G401 (cell line): ENCODE data around the gene PPP6R3. TPM values are rescaled to one million over a fixed set of nuclear protein-coding genes. Genes with fewer than 3 reads are reported as not detected.
A peak's percentile ranks its signal among the peaks of the same experiment; 100 is the strongest.

Experiments
- DNase-seq: peaks from one replicate; pipeline ENCODE4 v3.0.0-alpha.2; 2015; ENCODE audit warnings: low spot score
- in situ Hi-C: cut with HindIII; loops from 2 replicates; pipeline ENCODE4 v1.10.0; 2016; ENCODE audit warnings: low sequenced_read_pairs, mixed read lengths
- total RNA-seq: library from RNA; depleted of rRNA; stranded (reverse); fragments of >200 nt; shearing (Covaris generic); gene quantifications from 2 replicates; pipeline ENCODE4 v1.2.3, GENCODE V29; 2014

PPP6R3 gene
- total RNA-seq, 1 experiment from 2014 or later: 157 TPM

DNA sequence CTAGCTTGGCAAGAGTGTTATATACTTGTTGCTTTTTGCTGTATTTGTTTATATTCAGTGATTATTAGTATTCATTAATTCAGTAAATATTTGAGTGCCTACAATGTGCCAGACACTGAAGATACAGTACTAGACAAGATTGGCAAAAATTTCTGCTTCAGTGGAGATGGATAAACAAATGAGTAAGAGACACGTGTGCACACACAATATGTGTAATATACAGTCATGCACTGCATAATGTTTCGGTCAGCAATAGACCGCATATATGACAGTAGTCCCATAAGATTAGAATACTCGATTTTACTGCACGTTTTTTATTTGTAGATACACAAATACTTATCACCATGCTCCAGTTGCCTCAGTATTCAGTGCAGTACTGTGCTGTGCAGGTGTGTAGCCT is 118.9 kb downstream of the PPP6R3 start:
- in situ Hi-C loops: no loop called here
- no peak for DNase-seq

DNA sequence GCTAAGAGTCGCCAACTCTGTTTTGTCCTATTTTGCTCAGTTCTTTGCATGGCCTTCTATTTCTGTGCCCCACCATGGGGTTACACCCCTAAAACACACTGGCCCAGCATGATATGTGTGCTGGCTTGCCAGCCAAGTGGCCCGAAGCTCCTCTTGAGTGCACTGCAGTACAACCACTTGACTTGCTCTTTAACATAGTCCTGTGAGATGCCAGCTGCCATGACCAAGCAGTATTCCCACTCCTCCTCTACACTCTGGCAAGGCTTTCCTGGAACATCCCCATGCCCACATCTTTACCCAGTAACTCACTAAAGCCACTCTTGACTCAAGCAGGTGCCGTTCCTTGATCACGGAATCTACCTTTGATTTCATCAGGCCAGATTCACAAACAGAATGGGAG is 120.9 kb downstream of the PPP6R3 start:
- DNase-seq: no peak
- in situ Hi-C loops: no loop called here

DNA sequence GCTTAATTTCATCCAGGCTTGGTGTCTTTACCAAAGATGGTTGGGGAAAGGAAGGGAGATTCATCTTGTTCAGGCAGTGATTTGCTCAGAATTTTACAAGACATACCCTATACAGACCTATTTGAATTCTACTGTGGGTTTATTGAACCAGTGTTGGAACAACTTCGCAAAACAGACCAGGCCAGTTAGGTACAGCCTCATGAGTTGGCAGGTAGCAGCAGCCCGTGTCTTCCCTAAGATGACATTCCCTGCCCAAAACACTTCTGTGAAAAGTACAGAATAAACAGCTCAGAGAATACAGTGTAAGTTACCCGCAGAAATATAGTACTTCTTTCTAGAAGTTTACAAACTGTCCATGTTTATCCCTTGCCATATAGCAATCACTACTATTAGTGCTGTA is 121.3 kb downstream of the PPP6R3 start:
- no peak for DNase-seq
- in situ Hi-C loops: no loop called here

DNA sequence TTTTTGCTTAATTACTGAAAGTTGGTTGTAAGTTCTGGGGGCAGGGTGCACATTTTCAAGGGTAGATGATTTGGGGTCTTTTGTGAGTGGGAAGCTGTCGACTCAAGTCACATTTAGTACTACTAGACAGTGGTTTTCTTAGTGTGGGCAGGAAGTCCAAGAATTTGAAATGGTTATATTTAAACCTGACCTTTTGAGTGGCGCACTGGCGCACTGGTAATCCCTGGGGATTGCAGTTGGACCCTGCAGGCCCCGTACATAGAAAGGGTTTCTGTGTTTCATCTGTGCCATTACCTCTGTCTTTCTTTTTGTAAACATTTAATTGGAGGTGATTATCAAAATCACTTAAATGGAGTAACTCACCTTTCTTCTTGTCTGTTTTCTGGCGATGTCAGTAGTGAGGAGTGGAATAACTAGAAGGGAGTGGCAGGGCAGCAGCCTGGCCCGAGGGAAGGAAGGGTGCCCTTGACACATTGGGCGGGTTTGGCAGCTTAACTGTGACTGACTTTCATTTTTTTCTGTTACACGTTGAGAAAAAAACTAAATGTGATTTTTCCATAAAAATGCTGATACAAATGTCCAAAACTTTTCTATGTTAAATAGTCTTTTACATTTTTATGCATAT is 122.0 kb downstream of the PPP6R3 start:
- in situ Hi-C loops: no loop called here
- DNase-seq: no peak

DNA sequence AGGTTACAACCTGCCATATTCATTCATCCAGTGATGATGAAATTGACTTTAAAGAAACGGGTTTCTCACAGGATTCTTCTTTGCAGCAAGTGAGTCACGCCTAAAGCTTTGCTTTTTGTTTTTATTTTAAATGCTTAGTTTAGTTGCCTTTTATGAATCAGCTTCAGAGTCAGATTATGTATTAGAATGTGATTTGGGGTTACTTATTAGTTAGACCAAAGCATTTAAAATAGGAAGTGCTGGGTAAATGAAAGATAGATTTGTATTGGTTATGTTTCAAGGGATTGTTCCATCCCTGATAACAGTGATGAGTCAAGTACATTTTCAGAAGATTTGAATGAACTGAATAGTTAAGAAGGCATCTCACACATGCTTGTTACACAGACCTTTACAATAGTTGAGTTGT is 122.5 kb downstream of the PPP6R3 start:
- no peak for DNase-seq
- in situ Hi-C loops: no loop called here

DNA sequence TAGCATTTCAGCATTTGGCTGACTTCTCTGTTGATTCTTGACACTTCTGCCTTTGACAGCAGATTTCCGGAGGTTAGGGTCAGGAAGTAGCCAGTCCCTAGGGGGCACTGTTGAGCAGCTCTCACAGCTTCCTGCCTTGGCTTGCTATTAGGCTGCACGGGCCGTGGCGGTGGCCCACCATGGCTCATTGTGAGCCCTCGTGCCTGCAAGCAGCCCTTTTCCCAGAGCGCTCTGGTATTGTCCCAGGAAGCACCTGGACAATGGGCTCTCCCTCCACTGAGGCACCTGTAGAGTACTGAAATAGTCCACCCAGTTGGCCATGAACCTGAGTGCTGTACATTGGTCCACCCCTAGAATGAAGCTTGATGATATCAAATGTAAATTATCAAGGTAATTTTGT is 123.5 kb downstream of the PPP6R3 start:
- in situ Hi-C loops: no loop called here
- DNase-seq: peak; percentile 16

DNA sequence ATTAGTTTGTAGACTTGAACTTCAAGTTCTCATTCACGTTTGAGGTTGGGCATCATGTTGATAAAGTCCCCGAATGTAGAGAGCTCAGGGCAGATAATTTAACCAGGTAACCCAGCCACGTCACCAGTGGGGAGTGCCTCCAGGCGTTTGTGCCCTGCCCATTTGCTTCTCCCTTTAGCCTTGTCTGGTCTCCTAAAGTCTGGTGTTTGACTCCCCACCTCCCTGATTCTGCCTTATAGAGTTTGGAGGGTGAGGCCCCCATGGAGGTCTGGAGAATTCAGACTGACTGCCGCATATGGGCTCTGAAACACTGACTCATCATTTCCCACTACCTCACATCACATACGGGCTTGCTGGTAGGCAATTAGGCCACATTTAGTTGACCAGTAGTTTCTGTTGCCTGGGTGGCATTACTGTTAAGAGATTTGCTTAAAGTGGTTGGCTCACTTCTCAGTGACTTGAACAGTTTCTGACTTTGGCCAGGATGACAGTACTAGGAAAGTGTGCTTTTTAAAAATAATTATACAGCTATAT is 124.5 kb downstream of the PPP6R3 start:
- DNase-seq: no peak
- in situ Hi-C loops: no loop called here

DNA sequence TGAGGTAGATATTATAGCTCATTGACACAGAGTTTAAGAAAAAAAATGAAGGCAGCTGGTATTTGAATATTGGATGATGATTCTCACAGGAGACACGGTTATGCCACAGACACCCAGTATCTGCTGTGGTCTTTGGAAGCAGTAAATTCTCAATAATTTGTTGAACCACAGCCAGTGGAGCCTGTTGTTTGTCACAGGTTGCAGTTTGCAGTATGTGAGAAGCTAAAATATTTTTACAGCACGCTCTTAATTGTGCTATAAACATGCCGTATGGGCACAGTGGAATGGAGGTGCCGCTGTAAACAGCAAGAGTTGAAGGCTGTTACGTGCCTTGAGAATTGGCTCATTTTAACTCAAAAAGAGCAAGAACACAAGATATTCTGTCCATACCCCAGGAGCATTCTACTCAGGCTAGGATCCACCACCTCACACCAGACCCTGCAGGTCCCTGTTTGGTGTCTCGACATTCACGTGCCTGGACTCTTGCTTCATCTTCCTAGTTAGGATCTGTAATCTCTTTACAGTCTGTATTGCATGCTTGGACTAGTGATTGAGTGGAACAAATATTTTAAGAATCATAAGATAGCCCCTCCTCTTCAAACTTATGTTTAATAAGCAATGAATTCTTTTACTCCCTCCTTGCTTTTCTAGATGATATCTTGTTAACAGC is 129.1 kb downstream of the PPP6R3 start:
- no peak for DNase-seq
- in situ Hi-C loops: no loop called here

DNA sequence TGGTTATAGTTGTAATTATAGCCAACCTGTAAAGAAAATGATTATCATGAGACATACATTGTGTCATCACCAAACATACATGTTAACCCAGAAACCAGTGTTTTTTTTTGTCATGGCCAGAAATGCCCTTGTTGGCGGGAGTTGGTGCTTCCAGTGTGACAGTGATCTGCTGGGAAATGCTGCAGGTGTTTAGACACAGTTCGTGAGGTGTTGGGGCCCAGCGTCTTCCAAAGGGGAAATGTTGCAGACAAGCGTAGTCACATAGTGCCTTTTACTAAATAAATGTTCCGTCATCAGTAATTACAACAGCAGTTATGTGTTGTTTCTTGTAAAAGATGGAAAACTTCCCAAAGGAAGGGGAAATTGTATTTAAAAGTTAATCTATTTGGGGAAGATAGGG is 131.2 kb downstream of the PPP6R3 start:
- no peak for DNase-seq
- in situ Hi-C loops: no loop called here

DNA sequence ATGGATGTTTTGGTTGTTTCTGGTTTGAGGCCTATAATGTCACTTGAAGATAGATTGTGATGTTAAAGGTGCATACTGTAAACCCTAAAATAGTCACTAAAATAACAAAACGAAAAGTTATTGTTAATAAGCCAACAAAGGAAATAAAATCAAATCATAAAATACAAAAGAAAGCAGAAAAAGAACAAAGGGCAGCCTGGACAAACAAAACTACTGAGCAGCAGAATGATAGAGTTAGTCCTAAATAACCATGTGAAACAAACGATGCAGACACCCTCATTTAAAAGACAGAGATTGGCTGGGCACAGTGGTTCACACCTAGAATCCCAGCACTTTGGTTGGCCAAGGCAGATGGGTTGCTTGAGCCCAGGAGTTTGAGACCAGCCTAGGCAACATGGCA is 132.9 kb downstream of the PPP6R3 start:
- DNase-seq: no peak
- in situ Hi-C loops: no loop called here

DNA sequence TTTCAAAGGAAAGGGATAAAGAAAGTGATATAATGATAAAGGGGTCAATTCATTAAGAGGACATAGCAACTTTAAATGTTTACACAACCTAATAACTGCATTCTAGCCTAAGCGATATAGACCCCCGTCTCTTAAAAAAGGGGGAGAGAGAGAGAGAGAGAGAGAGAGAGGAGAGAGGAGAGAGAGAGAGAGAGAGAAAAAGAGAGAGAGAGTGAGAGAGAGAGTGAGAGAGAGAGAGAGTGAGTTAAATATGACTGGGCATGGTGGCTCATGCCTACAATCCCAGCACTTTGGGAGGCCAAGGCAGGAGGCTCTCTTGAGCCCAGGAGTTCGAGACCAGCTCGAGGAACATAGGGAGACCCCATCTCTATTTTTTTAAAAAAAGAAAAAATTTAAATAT is 133.6 kb downstream of the PPP6R3 start:
- DNase-seq: no peak
- in situ Hi-C loops: no loop called here

DNA sequence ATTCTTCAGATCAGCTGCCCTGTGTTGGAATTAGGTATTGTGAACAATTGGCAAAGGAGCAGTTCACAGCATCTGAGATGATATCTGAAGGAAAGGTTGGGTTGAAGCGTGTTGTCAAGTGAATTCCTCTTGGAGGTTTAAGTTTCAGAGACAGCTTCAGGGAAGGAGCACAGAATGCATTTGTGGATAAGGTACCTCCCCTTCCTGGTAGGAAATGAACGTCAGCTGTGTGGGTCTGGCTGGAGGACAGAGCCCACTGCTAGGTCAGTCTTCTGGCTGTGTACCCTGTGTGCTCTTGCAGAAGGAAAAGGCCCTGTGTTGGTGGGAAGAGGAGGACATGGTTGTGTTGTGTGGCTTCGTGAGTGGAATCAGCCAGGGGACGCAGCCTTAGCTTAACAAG is 135.7 kb downstream of the PPP6R3 start:
- in situ Hi-C loops: no loop called here
- no peak for DNase-seq

DNA sequence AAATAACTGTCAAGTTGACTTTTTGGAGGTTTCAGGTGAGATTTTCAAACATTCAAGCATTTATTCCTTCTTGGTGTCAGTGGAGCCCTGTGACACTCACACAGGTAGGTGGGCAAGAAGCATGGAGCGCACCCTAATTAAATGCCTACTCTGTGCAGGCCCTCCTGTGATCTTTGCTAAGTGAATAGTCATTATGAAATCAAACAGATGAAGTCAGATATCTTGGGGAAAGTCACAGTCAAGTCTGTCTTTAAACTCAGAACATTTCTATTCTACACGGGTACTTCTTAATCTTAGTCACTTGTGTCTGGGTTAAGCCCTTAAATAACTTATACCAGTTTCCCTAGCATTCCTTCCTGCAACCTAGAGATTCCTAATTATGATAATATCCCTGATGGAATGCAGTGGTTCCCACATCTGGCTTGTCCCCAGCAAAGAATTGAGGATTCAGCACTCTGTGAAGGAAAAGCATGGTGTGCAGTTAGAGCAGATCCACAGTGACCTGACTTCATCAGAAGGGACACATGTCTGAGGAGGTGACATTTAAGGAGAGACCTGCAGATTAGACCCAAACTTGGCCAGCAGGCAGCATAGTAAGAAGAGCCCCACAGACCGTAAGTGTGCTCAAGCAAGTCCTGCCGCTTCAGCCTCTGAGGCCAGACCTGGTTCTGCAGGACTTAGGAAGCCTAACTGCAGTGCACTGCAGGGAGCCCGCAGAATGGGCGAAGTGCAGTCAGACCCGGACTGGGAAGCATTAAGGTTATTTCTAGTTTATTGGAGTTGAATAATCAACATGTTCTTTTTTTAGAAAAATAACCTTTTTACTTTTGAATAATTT is 138.5 kb downstream of the PPP6R3 start:
- in situ Hi-C loops: no loop called here
- no peak for DNase-seq

DNA sequence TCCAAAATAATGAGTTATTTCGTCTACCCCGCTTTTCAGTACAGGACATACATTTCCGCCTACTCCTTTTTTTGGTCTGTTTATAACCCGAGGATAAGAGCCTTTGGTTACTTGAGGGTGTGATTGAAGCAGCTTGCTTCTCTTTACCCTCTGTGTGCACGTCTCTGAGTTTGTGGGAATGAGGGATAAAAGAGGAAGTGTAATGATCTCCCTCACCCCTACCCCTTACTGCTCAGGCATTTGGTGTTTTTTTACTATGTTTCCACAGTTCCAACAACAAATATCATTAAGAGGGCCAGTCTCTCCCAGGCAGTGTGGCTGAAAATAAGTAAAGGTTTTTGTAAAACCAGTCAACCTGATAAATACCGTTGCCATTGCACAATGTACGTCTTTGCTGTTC is 140.6 kb downstream of the PPP6R3 start:
- in situ Hi-C loops: no loop called here
- no peak for DNase-seq

DNA sequence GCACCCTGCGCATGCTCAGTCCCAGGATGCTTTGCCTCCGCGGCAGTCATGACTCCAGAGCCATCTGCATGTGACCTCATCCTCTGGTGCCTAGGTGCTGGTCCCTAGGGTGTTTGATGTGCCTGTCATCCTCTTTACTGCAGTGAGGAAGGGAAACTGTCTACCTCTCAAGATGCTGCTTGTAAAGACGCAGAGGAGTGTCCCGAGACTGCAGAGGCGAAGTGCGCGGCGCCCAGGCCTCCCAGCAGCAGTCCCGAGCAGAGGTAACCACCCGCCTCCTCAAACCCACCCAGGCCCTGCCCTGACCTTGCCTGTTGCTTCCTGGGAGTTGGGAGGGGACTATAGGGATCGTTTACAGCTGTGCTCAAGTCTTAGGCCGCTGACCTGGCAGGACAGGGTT is 149.2 kb downstream of the PPP6R3 start:
- DNase-seq: no peak
- in situ Hi-C loops: no loop called here

DNA sequence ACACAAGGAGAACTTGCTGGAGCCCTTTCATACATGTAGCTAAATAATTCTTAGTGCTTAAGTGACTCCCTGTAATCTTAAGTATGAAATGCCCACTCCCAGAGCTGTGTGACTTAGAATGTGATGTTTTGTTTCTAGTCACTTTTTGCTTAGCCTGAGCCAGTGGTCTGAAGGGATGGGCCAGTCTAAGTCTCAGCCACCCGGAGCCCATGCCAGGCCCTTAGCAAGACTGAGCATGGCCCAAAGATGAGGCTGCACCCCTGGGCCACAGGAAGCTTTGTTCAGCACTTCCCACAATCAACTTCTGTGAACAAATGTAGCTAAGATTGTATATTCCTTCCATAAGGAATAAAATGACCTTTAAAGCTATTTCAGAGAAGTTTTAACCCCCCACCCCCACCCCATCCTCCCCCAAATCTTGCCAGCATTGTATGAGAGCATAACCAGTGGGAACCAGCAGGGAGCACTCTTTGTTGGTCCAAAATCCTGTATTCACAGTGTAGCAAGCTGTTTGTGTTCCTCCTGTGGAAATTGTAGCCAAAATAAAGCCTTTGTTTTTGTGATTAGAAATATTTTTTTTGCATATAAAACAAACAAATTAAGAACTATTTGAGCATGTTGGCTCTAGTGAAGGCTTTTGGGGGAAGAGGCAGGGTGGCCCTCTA is 150.0 kb downstream of the PPP6R3 start:
- DNase-seq: peak; percentile 28

DNA sequence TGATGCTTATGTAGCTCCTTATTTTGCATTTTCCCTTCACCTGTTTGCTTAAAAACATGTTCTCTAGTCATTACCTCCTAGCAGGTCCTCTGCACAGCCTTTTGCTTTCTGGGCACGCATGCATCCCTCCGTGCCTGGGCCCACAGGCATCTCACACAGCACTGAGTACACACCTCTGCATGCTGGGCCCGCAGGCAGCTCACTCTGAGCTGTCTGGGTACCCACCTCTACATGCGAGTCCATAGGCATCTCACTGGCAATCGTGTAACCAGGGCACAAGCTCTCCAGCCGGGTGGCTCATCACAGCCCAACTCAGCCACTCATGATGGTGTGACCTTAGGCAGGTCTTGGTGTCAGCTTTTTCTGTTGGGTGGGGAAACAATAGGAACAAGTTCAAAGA is 155.1 kb downstream of the PPP6R3 start:
- in situ Hi-C loops: no loop called here
- DNase-seq: no peak

More for the DNA sequence above, 150.0 kb downstream of the PPP6R3 start:
- in situ Hi-C loops: no loop called here

DNA sequence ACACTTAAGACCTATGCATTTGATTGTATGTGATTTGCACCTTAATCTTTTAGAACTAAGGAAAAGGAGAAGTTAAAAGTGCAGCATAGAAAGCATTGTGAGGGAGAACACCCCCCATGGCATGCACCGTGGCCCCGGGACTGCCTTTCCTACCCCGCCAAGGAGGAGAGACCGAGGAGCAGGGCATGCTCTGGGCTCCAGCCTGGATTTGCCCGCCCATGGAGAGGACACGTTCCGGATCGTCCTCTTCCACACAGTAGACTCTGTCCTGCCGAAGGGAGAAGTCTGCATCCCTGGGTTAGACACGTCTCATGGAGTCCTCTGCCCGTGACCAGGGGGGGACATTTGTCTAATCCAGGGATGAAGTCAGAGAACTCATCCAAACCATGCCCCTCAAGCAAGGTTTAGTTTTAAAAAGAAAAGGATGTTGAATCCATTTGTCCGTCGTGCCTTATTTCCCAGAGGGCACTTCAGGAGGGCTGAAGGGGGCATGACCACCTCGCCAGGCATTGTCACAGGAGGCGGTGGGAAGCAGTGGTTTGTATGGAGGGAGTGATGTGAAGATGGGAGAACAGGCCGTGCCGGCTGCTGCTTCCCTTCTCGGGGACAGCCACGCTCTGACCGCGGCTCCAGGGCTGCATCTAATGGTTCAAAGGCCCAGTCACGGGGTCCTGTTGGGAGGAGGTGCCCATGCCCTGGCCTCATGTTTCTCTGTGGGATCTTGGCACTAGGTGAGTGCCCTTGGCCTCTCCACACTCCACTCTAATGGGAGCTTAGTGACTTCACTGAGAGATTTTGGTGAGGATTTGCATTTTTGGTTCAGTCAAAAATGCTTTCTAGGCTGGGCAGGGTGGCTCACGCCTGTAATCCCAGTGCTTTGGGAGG is 157.6 kb downstream of the PPP6R3 start:
- DNase-seq: no peak
- in situ Hi-C loops: no loop called here

DNA sequence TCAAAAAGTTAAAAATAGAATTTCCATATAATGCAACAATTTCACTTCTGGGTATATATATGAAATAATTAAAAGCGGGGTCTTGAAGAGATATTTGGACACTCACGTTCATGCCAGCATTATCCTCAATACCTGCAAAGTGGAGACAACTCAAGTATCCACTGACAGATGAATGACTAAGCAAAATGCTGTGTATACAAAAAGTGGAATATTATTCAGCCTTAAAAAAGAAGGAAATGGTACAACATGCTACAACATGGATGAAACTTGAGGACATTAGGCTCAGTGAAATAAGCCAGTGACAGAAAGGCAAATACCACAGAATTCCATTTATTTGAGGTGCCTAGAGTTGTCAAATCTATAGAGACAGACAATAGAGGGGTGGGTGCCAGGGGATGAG is 161.3 kb downstream of the PPP6R3 start:
- DNase-seq: no peak

More for the DNA sequence above, 161.3 kb downstream of the PPP6R3 start:
- in situ Hi-C loops: no loop called here
